ENCODE measurements around the gene MZT2B. TPM values are rescaled to one million over a fixed set of nuclear protein-coding genes. Genes with fewer than 3 reads are reported as not detected.
"Not testable (repeated sequence)": the region's sequence is repeated elsewhere in the genome, so short reads cannot be mapped to it uniquely, and the experiment has no call there.

Gene MZT2B
- total RNA-seq, 1 experiment from 2014 or later = 408 TPM

- H3K27ac Mint-ChIP-seq (ENCODE audit: unreplicated experiment); intact Hi-C loops (cut with micrococcal nuclease; ENCODE audit: unreplicated experiment); H3K4me3 Mint-ChIP-seq (ENCODE audit: unreplicated experiment); H3K4me1 Mint-ChIP-seq (ENCODE audit: low read depth, unreplicated experiment); H3K4me3 ChIP-seq (ENCODE audit: low read depth, low read length); H3K36me3 ChIP-seq (ENCODE audit: control insufficient read depth, insufficient read depth, low read length); BruUV-seq (replicated peaks); H3K27me3 ChIP-seq (replicated peaks; ENCODE audit: control insufficient read depth, insufficient read depth, low read length); POLR2A ChIA-PET; DNase-seq; H3K9me3 ChIP-seq; H3K4me1 ChIP-seq; H3K9me3 Mint-ChIP-seq (ENCODE audit: unreplicated experiment); H3K27me3 Mint-ChIP-seq (ENCODE audit: insufficient read depth, unreplicated experiment); CTCF ChIA-PET: not testable (repeated sequence)
- peaks cover 66% of the 10 kb centered on the region for H3K36me3 Mint-ChIP-seq (ENCODE audit: insufficient read depth, unreplicated experiment)
Observed at GRCh38 chr2:130157825-130158514, 24.1 kb upstream of the MZT2B start.

GRCh38 chr2:130158631-130159030 lies 23.4 kb upstream of the MZT2B start:
- POLR2A ChIA-PET = no interaction called here
- peaks cover 65% of the 10 kb centered on the region for H3K36me3 Mint-ChIP-seq (ENCODE audit: insufficient read depth, unreplicated experiment)
- intact Hi-C loops (cut with micrococcal nuclease; ENCODE audit: unreplicated experiment) = no loop called here
- CTCF ChIA-PET = no interaction called here
- no peaks in the 10 kb centered on the region for H3K9me3 ChIP-seq
- no peaks in the 10 kb centered on the region for H3K36me3 ChIP-seq (ENCODE audit: control insufficient read depth, insufficient read depth, low read length)
- H3K9me3 Mint-ChIP-seq (ENCODE audit: unreplicated experiment) = no peaks in the 10 kb centered on the region
- H3K27ac Mint-ChIP-seq (ENCODE audit: unreplicated experiment) = no peak overlapping the region
- H3K4me1 ChIP-seq = no peaks in the 10 kb centered on the region
- DNase-seq = no peak
- no TSS peak for BruUV-seq (replicated peaks)
- TF ChIP-seq CTCF (IDR thresholded peaks at IDR 0.05; ENCODE audit: insufficient read depth in 1 of 2, low read depth in 1 of 2, low read length in 1 of 2, severe bottlenecking in 1 of 2, unreplicated experiment in 1 of 2) = no peak
- H3K4me1 Mint-ChIP-seq (ENCODE audit: low read depth, unreplicated experiment) = no peaks in the 10 kb centered on the region
- H3K27me3 Mint-ChIP-seq (ENCODE audit: insufficient read depth, unreplicated experiment) = no peaks in the 10 kb centered on the region
- H3K4me3 Mint-ChIP-seq (ENCODE audit: unreplicated experiment) = no peak overlapping the region
- no peaks in the 10 kb centered on the region for H3K27me3 ChIP-seq (replicated peaks; ENCODE audit: control insufficient read depth, insufficient read depth, low read length)
- no peak overlapping the region for H3K4me3 ChIP-seq (ENCODE audit: low read depth, low read length)

- H3K36me3 Mint-ChIP-seq (ENCODE audit: insufficient read depth, unreplicated experiment) = peaks cover 65% of the 10 kb centered on the region
- H3K27me3 Mint-ChIP-seq (ENCODE audit: insufficient read depth, unreplicated experiment); H3K27ac Mint-ChIP-seq (ENCODE audit: unreplicated experiment); H3K9me3 Mint-ChIP-seq (ENCODE audit: unreplicated experiment); CTCF ChIA-PET; H3K4me1 ChIP-seq; intact Hi-C loops (cut with micrococcal nuclease; ENCODE audit: unreplicated experiment); BruUV-seq (replicated peaks); H3K27me3 ChIP-seq (replicated peaks; ENCODE audit: control insufficient read depth, insufficient read depth, low read length); H3K4me3 Mint-ChIP-seq (ENCODE audit: unreplicated experiment); DNase-seq; H3K9me3 ChIP-seq; POLR2A ChIA-PET; H3K36me3 ChIP-seq (ENCODE audit: control insufficient read depth, insufficient read depth, low read length); H3K4me3 ChIP-seq (ENCODE audit: low read depth, low read length); H3K4me1 Mint-ChIP-seq (ENCODE audit: low read depth, unreplicated experiment): not testable (repeated sequence)
Observed at GRCh38 chr2:130159376-130159775, 22.7 kb upstream of the MZT2B start.

GRCh38 chr2:130160131-130160530 lies 21.9 kb upstream of the MZT2B start:
- intact Hi-C loops (cut with micrococcal nuclease; ENCODE audit: unreplicated experiment) = no loop called here
- no peak for TF ChIP-seq CTCF (IDR thresholded peaks at IDR 0.05; ENCODE audit: insufficient read depth in 1 of 2, low read depth in 1 of 2, low read length in 1 of 2, severe bottlenecking in 1 of 2, unreplicated experiment in 1 of 2)
- ChIA-PET POLR2A (no interaction called here), CTCF (no interaction called here)
- peaks cover 2% of the 10 kb centered on the region; the same call in 1 of the 2 replicates for H3K36me3 ChIP-seq (ENCODE audit: control insufficient read depth, insufficient read depth, low read length)
- Mint-ChIP-seq H3K4me3 (ENCODE audit: unreplicated experiment) (no peak overlapping the region), H3K36me3 (ENCODE audit: insufficient read depth, unreplicated experiment) (peaks cover 70% of the 10 kb centered on the region), H3K27me3 (ENCODE audit: insufficient read depth, unreplicated experiment) (no peaks in the 10 kb centered on the region), H3K27ac (ENCODE audit: unreplicated experiment) (no peak overlapping the region), H3K4me1 (ENCODE audit: low read depth, unreplicated experiment) (no peaks in the 10 kb centered on the region), H3K9me3 (ENCODE audit: unreplicated experiment) (no peaks in the 10 kb centered on the region)
- H3K27me3 ChIP-seq (replicated peaks; ENCODE audit: control insufficient read depth, insufficient read depth, low read length) = no peaks in the 10 kb centered on the region
- DNase-seq = no peak
- no peaks in the 10 kb centered on the region for H3K4me1 ChIP-seq
- H3K9me3 ChIP-seq = no peaks in the 10 kb centered on the region
- no TSS peak for BruUV-seq (replicated peaks)
- no peak overlapping the region for H3K4me3 ChIP-seq (ENCODE audit: low read depth, low read length)

GRCh38 chr2:130160838-130161705 lies 21.0 kb upstream of the MZT2B start:
- POLR2A ChIA-PET; H3K27me3 ChIP-seq (replicated peaks; ENCODE audit: control insufficient read depth, insufficient read depth, low read length); BruUV-seq (replicated peaks); CTCF ChIA-PET; H3K4me1 Mint-ChIP-seq (ENCODE audit: low read depth, unreplicated experiment); H3K27ac Mint-ChIP-seq (ENCODE audit: unreplicated experiment); H3K36me3 ChIP-seq (ENCODE audit: control insufficient read depth, insufficient read depth, low read length); H3K27me3 Mint-ChIP-seq (ENCODE audit: insufficient read depth, unreplicated experiment); H3K9me3 ChIP-seq; H3K4me3 Mint-ChIP-seq (ENCODE audit: unreplicated experiment); H3K9me3 Mint-ChIP-seq (ENCODE audit: unreplicated experiment); DNase-seq; H3K4me1 ChIP-seq; H3K4me3 ChIP-seq (ENCODE audit: low read depth, low read length); intact Hi-C loops (cut with micrococcal nuclease; ENCODE audit: unreplicated experiment): not testable (repeated sequence)
- peaks cover 70% of the 10 kb centered on the region for H3K36me3 Mint-ChIP-seq (ENCODE audit: insufficient read depth, unreplicated experiment)

Data from Caco-2 (cell line).